Endothelial cell of umbilical vein (primary cell): ENCODE measurements around the gene SARS1. TPM values are rescaled to one million over a fixed set of nuclear protein-coding genes. Genes with fewer than 3 reads are reported as not detected.

Source experiments
- BruUV-seq: library from RNA; stranded (reverse); fragments of 400-500 nt; replicated peaks from 2 replicates; lab custom pipeline; 2021; lab: Mats Ljungman, UMichigan
- CTCF ChIA-PET: fragments of 300-600, 350-600 bp; sonication (Branson Sonifier 250); formaldehyde crosslinking; loops from one replicate; lab custom pipeline; 2021; ENCODE audit warnings: antibody characterized with exemption, inconsistent platforms; lab: Charles Lee
- POLR2A ChIA-PET: fragments of 300-600, 350-600 bp; sonication (Branson Sonifier 250); formaldehyde crosslinking; loops from one replicate; lab custom pipeline; 2021; ENCODE audit warnings: antibody characterized with exemption, inconsistent platforms; lab: Charles Lee
- DNase-seq: peaks from one replicate; pipeline ENCODE4 v3.0.0-alpha.2; 2011; ENCODE audit warnings: low read depth, low spot score
- FAIRE-seq: peaks from 2 replicates; lab custom pipeline; 2011; peaks lifted over from hg19 to GRCh38; lab: Jason Lieb, UNC
- H2AFZ ChIP-seq: 2 replicates; pipeline ENCODE4 v1.6.0; 2012; ENCODE audit warnings: low read depth, low read length, control low read depth, inconsistent platforms
- H3K27ac ChIP-seq: 2 replicates; pipeline ENCODE4 v1.5.1; 2011; ENCODE audit warnings: low read depth, mild to moderate bottlenecking, control low read depth, low read length, moderate library complexity; ENCODE audit not compliant: insufficient read depth
- H3K27me3 ChIP-seq, 2 experiments: 2 replicates each; pipeline versions ENCODE4 v1.6.0 to v1.6.1; 2011; ENCODE audit warnings: low read length in 2 of 2, mixed read lengths in 1 of 2; ENCODE audit not compliant: control insufficient read depth in 2 of 2, insufficient read depth in 2 of 2
- H3K36me3 ChIP-seq, 2 experiments: 2 replicates in 1 of 2; 3 replicates in 1 of 2; pipeline ENCODE4 v1.5.1; 2011; ENCODE audit warnings: low read length in 2 of 2, mild to moderate bottlenecking in 1 of 2, moderate library complexity in 1 of 2; ENCODE audit not compliant: control insufficient read depth in 2 of 2, insufficient read depth in 2 of 2; ENCODE audit errors: extremely low read depth in 1 of 2
- H3K4me1 ChIP-seq: 3 replicates; pipeline ENCODE4 v1.5.1; 2011; ENCODE audit warnings: mild to moderate bottlenecking, low read length; ENCODE audit not compliant: control insufficient read depth, insufficient read depth; ENCODE audit errors: extremely low read depth
- H3K4me2 ChIP-seq: 2 replicates; pipeline ENCODE4 v1.6.1; 2011; ENCODE audit warnings: low read length, control low read depth, mixed read lengths; ENCODE audit not compliant: insufficient read depth
- H3K4me3 ChIP-seq, 3 experiments: fragments of 200-600 bp in 1 of 3; sonication (generic), shearing (Covaris generic) in 1 of 3; replicated peaks in 1 of 3; 2 replicates each; pipeline ENCODE4 v1.5.1; 2011 to 2016; ENCODE audit warnings: control low read depth in 3 of 3, low read length in 3 of 3, mild to moderate bottlenecking in 2 of 3, inconsistent platforms in 1 of 3, low read depth in 1 of 3, moderate library complexity in 1 of 3; ENCODE audit not compliant: insufficient read depth in 1 of 3
- H3K79me2 ChIP-seq: 2 replicates; pipeline ENCODE4 v1.6.0; 2012; ENCODE audit warnings: low read length, inconsistent platforms; ENCODE audit not compliant: control insufficient read depth, insufficient read depth
- H3K9ac ChIP-seq: replicated peaks from 2 replicates; pipeline ENCODE3; 2011; ENCODE audit warnings: low read length, control low read depth; ENCODE audit not compliant: insufficient read depth; ENCODE audit errors: extremely low read depth
- H3K9me1 ChIP-seq: replicated peaks from 3 replicates; pipeline ENCODE4 v1.6.0; 2011; ENCODE audit warnings: mild to moderate bottlenecking, low read length; ENCODE audit not compliant: control insufficient read depth, insufficient read depth; ENCODE audit errors: extremely low read depth
- H3K9me3 ChIP-seq: replicated peaks from 2 replicates; pipeline ENCODE4 v1.5.1; 2012; ENCODE audit warnings: low read length, inconsistent platforms; ENCODE audit not compliant: control insufficient read depth, insufficient read depth
- H4K20me1 ChIP-seq: replicated peaks from 2 replicates; pipeline ENCODE3; 2011; ENCODE audit warnings: mild to moderate bottlenecking, low read length; ENCODE audit not compliant: control insufficient read depth, insufficient read depth; ENCODE audit errors: extremely low read depth
- EZH2 ChIP-seq: IDR thresholded peaks from 2 replicates; pipeline ENCODE4 v1.6.1; 2012; ENCODE audit warnings: borderline replicate concordance, low read depth, mild to moderate bottlenecking, moderate library complexity, low read length, inconsistent platforms; ENCODE audit not compliant: severe bottlenecking
- FOS ChIP-seq: IDR thresholded peaks from 2 replicates; pipeline ENCODE4 v1.6.1; 2011; ENCODE audit warnings: mild to moderate bottlenecking, low read length, moderate library complexity, borderline replicate concordance; ENCODE audit not compliant: insufficient read depth
- GATA2 ChIP-seq: IDR thresholded peaks from 2 replicates; pipeline ENCODE4 v1.7.0; 2011; ENCODE audit warnings: low read depth, mild to moderate bottlenecking, moderate library complexity, mixed read lengths, low read length; ENCODE audit not compliant: insufficient read length, insufficient read depth
- JUN ChIP-seq: IDR thresholded peaks from 2 replicates; pipeline ENCODE4 v1.6.1; 2011; ENCODE audit warnings: borderline replicate concordance, low read depth; ENCODE audit not compliant: insufficient read length, insufficient read depth
- MAX ChIP-seq: IDR thresholded peaks from 2 replicates; pipeline ENCODE4 v1.6.1; 2011; ENCODE audit not compliant: insufficient read depth, insufficient read length
- MYC ChIP-seq: IDR thresholded peaks from one replicate; pipeline ENCODE4 v1.6.1; 2011; ENCODE audit warnings: mild to moderate bottlenecking, low read depth, low read length
- POLR2A ChIP-seq: IDR thresholded peaks from 2 replicates; pipeline ENCODE4 v1.6.1; 2012; ENCODE audit warnings: low read depth, mild to moderate bottlenecking, control low read depth, low read length
- POLR2AphosphoS5 ChIP-seq: IDR thresholded peaks from 2 replicates; pipeline ENCODE4 v1.6.1; 2012; ENCODE audit warnings: low read depth, mild to moderate bottlenecking, control low read depth, low read length, moderate library complexity; ENCODE audit not compliant: insufficient read depth
- dilution Hi-C: fragments of 300-500 bp; cut with MboI; formaldehyde crosslinking; loops from one replicate; pipeline ENCODE4 v1.15.0; 2019; ENCODE audit warnings: low sequenced_read_pairs; ENCODE audit not compliant: extremely low pct_ligation_motif_present
- intact Hi-C: fragments of 100-400 bp; cut with micrococcal nuclease; formaldehyde crosslinking; loops from one replicate; pipeline ENCODE4 v1.10.0; 2022
- polyA plus RNA-seq, 4 experiments: library from polyadenylated mRNA; depleted of rRNA in 3 of 4; stranded (reverse) in 3 of 4; unstranded in 1 of 4; fragments of >200 nt; gene quantifications; 2 replicates each; pipeline versions ENCODE4 v1.2.1 to v1.2.3, GENCODE V29; 2011 to 2012; ENCODE audit warnings: missing spikeins in 1 of 4
- total RNA-seq: library from RNA; stranded (reverse); gene quantifications from 2 replicates; pipeline ENCODE4 v1.2.3, GENCODE V29; 2021
- TF ChIP-seq, protein P1 (sequence below), 2 donors: IDR thresholded peaks; 1 replicate in 1 of 2; 2 replicates in 1 of 2; pipeline ENCODE4 v1.5.1; 2011; ENCODE audit warnings: low read length in 2 of 2, mild to moderate bottlenecking in 2 of 2, moderate library complexity in 2 of 2, control low read depth in 1 of 2, inconsistent platforms in 1 of 2, low read depth in 1 of 2; ENCODE audit not compliant: insufficient read depth in 1 of 2; ENCODE audit errors: extremely low read depth in 1 of 2

Gene SARS1
- total and polyA plus RNA-seq, 2 donors (not counting 3 experiments of a cell fraction or from before 2014, with no cell fraction given): 110 to 178 TPM

DNA sequence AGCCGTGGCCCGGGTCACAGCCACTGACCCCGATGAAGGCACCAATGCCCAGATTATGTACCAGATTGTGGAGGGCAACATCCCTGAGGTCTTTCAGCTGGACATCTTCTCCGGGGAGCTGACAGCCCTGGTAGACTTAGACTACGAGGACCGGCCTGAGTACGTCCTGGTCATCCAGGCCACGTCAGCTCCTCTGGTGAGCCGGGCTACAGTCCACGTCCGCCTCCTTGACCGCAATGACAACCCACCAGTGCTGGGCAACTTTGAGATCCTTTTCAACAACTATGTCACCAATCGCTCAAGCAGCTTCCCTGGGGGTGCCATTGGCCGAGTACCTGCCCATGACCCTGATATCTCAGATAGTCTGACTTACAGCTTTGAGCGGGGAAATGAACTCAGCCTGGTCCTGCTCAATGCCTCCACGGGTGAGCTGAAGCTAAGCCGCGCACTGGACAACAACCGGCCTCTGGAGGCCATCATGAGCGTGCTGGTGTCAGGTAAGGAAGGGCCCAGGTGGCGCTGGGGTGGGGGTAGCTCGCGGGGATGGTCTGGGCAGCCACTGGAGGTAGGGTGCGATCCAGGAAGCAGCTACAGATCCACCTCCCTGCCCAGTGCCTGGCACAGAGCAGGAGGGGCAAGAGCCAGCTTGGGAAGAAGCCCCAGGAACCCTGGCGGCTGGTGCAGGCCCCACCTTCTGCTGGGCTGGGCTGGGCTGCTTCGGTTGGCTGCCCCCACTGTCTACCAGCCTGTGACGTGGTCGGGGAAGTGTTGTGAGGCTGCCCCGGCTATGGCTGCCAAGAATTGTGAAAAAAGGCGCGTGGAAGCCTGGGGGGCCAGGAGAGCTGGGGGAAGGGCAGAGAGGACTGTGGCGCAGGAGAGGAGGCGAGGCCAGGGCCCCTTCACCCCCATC lies 39.4 kb downstream of the SARS1 start:
- Histone ChIP-seq H3K9me3 (no peaks in the 10 kb centered on the region), H3K36me3 (no peaks in the 10 kb centered on the region), H3K4me3 (no peak overlapping the region), H3K9ac (no peak overlapping the region), H3K9me1 (no peaks in the 10 kb centered on the region), H2AFZ (no peak overlapping the region), H3K4me2 (no peak overlapping the region), H3K4me1 (no peaks in the 10 kb centered on the region), H3K27me3 (peaks cover 3 to 8% of the 10 kb centered on the region in 2 experiments), H3K79me2 (no peaks in the 10 kb centered on the region), H3K27ac (no peak overlapping the region), H4K20me1 (no peaks in the 10 kb centered on the region)
- CTCF ChIA-PET: interaction anchor here (0.9 to 2.1 kb wide), 12 partner anchors 10 to 237 kb away, joined by 3 to 6 read pairs (median 3); partner anchors contain the start of gene PSRC1
- DNase-seq (no peak), FAIRE-seq (no peak)
- dilution Hi-C loops (no loop called here), intact Hi-C loops (no loop called here)
- TF ChIP-seq MYC (no peak), POLR2A (no peak), EZH2 (no peak)
- no TSS peak for BruUV-seq
- POLR2A ChIA-PET: no interaction called here

GRCh38 chr1:109253803-109254620 lies 40.3 kb downstream of the SARS1 start:
- Histone ChIP-seq H3K9ac (no peak overlapping the region), H3K9me1 (no peaks in the 10 kb centered on the region), H3K4me2 (no peak overlapping the region), H3K4me3 (no peak overlapping the region), H3K4me1 (no peaks in the 10 kb centered on the region), H3K27me3 (peaks cover 3 to 8% of the 10 kb centered on the region in 2 experiments), H3K79me2 (no peaks in the 10 kb centered on the region), H4K20me1 (no peaks in the 10 kb centered on the region), H3K36me3 (no peaks in the 10 kb centered on the region), H2AFZ (no peak overlapping the region), H3K9me3 (no peaks in the 10 kb centered on the region), H3K27ac (no peak overlapping the region)
- POLR2A ChIA-PET: no interaction called here
- dilution Hi-C loops (no loop called here), intact Hi-C loops (no loop called here)
- no peak for DNase-seq
- no TSS peak for BruUV-seq
- TF ChIP-seq MAX: no peak
- TF ChIP-seq POLR2AphosphoS5: no peak
- no peak for TF ChIP-seq EZH2
- no peak for TF ChIP-seq FOS
- TF ChIP-seq POLR2A: no peak
- TF ChIP-seq JUN: no peak
- TF ChIP-seq GATA2: no peak
- TF ChIP-seq, protein P1, sequence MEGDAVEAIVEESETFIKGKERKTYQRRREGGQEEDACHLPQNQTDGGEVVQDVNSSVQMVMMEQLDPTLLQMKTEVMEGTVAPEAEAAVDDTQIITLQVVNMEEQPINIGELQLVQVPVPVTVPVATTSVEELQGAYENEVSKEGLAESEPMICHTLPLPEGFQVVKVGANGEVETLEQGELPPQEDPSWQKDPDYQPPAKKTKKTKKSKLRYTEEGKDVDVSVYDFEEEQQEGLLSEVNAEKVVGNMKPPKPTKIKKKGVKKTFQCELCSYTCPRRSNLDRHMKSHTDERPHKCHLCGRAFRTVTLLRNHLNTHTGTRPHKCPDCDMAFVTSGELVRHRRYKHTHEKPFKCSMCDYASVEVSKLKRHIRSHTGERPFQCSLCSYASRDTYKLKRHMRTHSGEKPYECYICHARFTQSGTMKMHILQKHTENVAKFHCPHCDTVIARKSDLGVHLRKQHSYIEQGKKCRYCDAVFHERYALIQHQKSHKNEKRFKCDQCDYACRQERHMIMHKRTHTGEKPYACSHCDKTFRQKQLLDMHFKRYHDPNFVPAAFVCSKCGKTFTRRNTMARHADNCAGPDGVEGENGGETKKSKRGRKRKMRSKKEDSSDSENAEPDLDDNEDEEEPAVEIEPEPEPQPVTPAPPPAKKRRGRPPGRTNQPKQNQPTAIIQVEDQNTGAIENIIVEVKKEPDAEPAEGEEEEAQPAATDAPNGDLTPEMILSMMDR (IDR thresholded peaks at IDR 0.05; ENCODE audit: extremely low read depth in 1 of 2, insufficient read depth in 1 of 2, low read depth in 1 of 2, low read length in 2 of 2): no peak
- no peak for TF ChIP-seq MYC
- FAIRE-seq: no peak
- CTCF ChIA-PET: interaction anchor here (0.7 to 2.1 kb wide), 11 partner anchors 10 to 278 kb away, joined by 3 to 5 read pairs (median 3); partner anchors contain the start of gene PSRC1
